NCI-H2107 treated with DMSO at 0.1 percent for 48 hours (cell line): ENCODE results near the gene UBQLN1.
"Not testable (repeated sequence)": the region's sequence is repeated elsewhere in the genome, so short reads cannot be mapped to it uniquely, and the experiment has no call there.

Experiments used
- DNase-seq: peaks from one replicate; lab custom pipeline; 2025; ENCODE audit not compliant: unreplicated experiment; lab: John Stamatoyannopoulos, UW

Gene UBQLN1

GRCh38 chr9:83636813-83637212 is 70.9 kb downstream of the UBQLN1 start:
- DNase-seq = no peak

- DNase-seq = no peak
Measured at GRCh38 chr9:83633676-83634075, 74.1 kb downstream of the UBQLN1 start.

GRCh38 chr9:83633255-83633654 is 74.5 kb downstream of the UBQLN1 start:
- no peak for DNase-seq

- DNase-seq = no peak
Measured at GRCh38 chr9:83630938-83631457, 76.8 kb downstream of the UBQLN1 start.

DNA sequence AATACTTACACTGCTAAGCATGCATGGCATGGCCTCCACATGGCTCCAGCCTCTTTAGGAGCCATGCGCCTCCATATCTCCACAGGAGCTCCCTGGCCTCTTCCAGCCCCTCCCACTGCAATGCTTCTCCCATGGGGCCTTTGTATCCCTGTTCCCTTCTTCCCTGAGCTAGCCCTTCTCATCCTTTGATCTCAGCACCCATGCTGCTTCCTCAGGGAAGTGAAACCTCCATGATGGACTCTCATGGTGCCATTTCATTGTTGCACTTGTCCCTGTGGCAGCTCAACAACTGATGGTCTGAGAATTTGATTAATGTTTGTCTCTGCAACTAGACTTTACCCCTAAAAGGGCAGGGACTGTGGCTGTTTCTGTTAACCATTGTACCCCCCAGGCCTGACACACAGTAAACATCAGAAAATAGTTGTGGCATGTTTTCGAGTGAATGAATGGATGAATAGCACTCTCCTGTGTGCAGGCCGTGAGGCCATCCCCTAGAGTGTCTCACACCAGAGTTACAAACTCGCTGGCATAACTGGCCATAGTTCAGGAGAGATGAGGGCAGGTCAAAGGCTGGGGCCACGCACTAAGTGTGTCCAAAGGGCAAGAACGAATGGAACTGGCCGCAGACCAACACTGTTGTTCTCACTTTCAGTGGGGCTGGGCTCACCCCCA is 78.2 kb downstream of the UBQLN1 start:
- DNase-seq = no peak

DNA sequence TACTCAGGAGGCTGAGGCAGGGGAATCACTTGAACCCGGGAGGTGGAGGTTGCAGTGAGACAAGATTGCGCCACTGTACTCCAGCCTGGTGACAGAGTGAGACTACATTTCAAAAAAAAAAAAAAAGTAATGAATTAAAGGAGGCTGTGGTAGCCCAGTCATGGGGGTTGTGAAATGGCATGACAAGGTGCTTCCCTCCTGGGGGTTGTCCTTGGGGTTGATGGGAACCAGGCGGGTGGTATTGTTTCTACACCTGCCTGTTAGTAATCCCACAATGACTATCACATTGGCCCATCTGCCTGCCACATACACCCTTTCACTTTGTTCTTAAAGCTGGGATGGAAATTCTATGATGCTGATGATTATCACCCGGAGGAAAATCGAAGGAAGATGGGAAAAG is 79.2 kb downstream of the UBQLN1 start:
- no peak for DNase-seq

DNA sequence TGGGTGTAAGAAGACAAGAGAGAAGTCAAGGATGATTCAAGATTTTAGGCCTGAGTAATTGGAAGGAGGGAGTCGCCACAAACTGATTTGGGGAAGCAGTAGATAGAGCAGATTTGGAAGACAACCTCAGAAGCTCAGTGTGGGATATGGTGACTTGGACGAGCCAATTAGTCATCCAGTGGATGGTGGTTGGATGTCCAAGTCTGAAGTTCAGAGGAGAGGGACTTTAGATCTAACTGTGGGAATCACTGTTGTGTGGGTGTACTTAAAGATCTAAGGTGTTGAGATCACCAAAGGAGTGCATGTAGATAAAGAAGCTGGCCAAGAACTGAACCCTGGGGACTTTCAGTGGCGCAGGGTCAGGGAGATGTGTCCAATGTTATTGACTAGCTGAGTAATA is 82.6 kb downstream of the UBQLN1 start:
- no peak for DNase-seq

- DNase-seq = peak; percentile 2
Measured at GRCh38 chr9:83623679-83624076, 84.1 kb downstream of the UBQLN1 start.

DNA sequence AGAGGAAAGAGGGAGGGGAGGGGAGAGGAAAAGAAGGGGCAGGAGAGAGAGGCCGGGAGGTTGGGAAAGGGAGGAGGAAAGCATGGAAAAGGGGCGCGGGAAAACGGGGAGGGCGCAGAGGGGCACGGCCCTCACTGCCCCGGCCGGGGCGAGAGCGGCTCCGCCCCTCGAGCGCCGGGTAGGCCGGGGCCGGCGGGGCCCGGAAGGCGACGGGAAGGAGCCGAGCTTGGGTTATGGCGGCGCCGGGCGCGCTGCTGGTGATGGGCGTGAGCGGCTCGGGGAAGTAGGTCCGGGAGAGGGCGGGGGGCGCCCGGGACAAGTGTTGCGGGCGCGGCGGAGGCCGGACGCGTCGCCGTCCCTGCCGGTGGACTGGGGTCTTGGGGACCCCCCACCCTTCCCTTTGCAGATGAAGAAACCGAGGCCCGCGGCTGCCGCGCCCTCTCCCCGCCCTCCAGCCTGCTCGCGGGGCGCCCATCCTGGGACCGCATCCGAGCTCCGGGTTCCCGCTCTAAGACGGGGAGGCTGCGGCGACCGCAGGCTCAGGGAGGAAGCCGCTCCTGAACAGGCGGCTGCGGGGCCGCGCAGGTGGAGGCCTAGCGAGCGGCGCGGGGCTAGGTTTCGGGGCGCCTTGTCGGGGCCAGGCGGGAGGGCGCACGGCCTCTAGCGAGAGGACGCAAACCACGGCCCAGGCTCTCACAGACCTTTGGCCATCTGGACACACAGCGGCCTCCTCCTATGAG is 84.6 kb downstream of the UBQLN1 start, which contains the start of gene IDNK:
TSS of gene IDNK (plus strand) at position 205 of the 740 bp plus-strand sequence. CDS start at position 234, 29 bp downstream.
- peak; percentile 4 for DNase-seq

DNA sequence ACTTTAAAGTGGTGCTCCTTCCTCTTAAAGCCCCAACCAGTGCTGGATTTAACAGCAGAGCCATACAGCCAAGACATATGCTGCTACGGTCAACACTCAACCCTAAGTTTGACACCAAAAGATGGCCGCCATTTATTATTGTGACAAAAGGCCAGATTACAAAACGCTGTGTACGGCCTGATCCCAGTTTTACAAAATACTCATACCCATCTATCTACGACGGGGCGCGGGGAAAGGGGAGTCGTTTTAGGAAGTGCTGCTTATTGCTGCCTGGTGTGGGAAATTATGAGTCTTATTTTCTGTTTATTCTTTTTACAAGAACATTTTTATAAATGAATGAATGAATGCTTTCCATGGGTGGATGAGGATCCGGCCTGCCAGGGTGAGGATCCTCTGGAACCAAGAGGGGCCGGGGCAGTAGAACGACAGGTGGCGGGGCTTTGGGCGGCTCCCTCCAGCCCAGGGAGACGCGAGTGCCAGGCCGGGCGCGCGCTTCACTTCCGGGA is 85.3 kb downstream of the UBQLN1 start:
- no peak for DNase-seq

- peak; percentile 30 for DNase-seq
Measured at GRCh38 chr9:83620841-83621636, 86.7 kb downstream of the UBQLN1 start.

DNA sequence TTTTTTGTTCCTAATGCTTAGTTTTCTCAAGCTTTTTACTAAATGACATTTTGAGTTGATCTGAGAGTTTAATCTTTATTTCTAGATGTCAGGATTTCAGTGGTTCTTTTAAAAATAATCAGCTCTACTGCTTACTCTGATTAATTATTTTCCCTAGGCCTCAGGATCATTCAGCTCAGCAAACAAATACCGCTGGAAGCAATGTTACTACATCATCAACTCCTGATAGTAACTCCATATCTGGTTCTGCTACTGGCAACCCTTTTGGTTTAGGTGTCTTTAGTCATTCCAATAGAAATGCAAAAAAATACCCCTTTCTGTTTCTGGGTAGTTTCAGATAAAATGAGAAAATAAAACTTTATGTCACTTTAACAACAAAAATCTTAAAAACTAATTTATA is 90.5 kb downstream of the UBQLN1 start:
- no peak for DNase-seq

- not testable (repeated sequence) for DNase-seq
Measured at GRCh38 chr9:83613298-83613697, 94.5 kb downstream of the UBQLN1 start.
